ENCODE data around the gene INSM2. TPM values are rescaled to one million over a fixed set of nuclear protein-coding genes. Genes with fewer than 3 reads are reported as not detected.

The INSM2 gene
- total RNA-seq, 3 donors from 2014 or later (not counting 1 experiment from before 2014, with no cell fraction given): not detected

DNA sequence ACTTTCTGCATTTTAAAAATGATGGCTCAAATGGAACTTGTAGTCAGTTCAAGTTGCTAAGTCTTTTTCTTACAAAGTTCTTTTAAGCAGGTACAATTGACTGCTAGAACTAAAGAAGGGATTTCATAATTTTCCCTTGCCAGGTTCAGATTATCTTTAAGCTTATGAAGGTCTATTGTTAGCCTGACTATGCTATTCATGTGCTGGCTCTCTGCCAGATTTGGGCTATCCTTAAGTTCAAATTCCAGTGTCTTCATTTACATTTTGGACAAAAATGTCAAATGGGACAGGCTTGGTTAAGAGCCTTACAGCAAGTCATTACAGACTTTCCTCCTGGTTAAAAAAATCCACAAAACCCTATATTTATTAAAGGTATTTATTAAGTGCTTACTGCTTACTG, 42.3 kb downstream of the INSM2 start:
- Mint-ChIP-seq H3K27me3 (ENCODE audit: low read depth in 2 of 2) (no peaks in the 10 kb centered on the region), H3K36me3 (no peaks in the 10 kb centered on the region)
- TF ChIP-seq, protein P1, sequence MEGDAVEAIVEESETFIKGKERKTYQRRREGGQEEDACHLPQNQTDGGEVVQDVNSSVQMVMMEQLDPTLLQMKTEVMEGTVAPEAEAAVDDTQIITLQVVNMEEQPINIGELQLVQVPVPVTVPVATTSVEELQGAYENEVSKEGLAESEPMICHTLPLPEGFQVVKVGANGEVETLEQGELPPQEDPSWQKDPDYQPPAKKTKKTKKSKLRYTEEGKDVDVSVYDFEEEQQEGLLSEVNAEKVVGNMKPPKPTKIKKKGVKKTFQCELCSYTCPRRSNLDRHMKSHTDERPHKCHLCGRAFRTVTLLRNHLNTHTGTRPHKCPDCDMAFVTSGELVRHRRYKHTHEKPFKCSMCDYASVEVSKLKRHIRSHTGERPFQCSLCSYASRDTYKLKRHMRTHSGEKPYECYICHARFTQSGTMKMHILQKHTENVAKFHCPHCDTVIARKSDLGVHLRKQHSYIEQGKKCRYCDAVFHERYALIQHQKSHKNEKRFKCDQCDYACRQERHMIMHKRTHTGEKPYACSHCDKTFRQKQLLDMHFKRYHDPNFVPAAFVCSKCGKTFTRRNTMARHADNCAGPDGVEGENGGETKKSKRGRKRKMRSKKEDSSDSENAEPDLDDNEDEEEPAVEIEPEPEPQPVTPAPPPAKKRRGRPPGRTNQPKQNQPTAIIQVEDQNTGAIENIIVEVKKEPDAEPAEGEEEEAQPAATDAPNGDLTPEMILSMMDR (IDR thresholded peaks at IDR 0.05): no peak

DNA sequence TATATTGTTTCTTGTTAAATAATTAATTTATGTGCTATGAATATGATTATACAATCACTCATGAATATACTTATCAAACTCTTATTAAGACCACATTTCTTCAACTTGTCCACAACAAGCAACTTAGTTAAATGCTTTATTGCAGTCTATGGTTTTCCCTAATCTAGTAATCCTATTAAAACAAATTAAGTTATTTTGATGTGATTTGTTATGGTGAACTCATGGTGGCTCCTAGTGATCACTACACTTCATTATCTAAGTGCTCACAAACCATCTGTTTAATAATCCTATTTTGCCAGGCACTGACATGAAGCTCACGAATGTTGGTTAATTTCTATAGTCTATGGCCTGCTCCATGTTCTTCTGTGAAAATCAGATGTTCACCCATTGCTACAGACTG, 42.9 kb downstream of the INSM2 start:
- Mint-ChIP-seq H3K36me3 (no peaks in the 10 kb centered on the region), H3K9me3 (no peaks in the 10 kb centered on the region), H3K4me1 (no peaks in the 10 kb centered on the region), H3K4me3 (no peak overlapping the region), H3K27ac (no peak overlapping the region), H3K27me3 (ENCODE audit: low read depth in 2 of 2) (no peaks in the 10 kb centered on the region)
- DNase-seq (no peak), ATAC-seq (no peak)
- WGBS (ENCODE audit: insufficient coverage): 100% methylated on average over 1 of the region's 1 CpG
- intact Hi-C loops (cut with micrococcal nuclease): no loop called here
- Histone ChIP-seq H3K4me3 (ENCODE audit: low read length) (no peak overlapping the region), H3K36me3 (ENCODE audit: control insufficient read depth, insufficient read depth, low read length) (peaks cover 5% of the 10 kb centered on the region), H3K27me3 (ENCODE audit: control insufficient read depth, insufficient read depth, low read length) (no peaks in the 10 kb centered on the region), H3K4me1 (ENCODE audit: control insufficient read depth, insufficient read depth, low read length) (no peaks in the 10 kb centered on the region), H3K27ac (ENCODE audit: low read length) (no peak overlapping the region), H3K9me3 (ENCODE audit: control insufficient read depth, insufficient read depth, low read length) (no peaks in the 10 kb centered on the region)
- TF ChIP-seq, protein P1 (IDR thresholded peaks at IDR 0.05): no peak

More for the DNA sequence above, 42.3 kb downstream of the INSM2 start:
- no peak for ATAC-seq
- intact Hi-C loops (cut with micrococcal nuclease): no loop called here
- no peaks in the 10 kb centered on the region for H3K4me1 Mint-ChIP-seq
- H3K4me1 ChIP-seq (ENCODE audit: control insufficient read depth, insufficient read depth, low read length): no peaks in the 10 kb centered on the region
- no peak overlapping the region for H3K4me3 Mint-ChIP-seq
- peaks cover 5% of the 10 kb centered on the region for H3K36me3 ChIP-seq (ENCODE audit: control insufficient read depth, insufficient read depth, low read length)
- no peaks in the 10 kb centered on the region for H3K9me3 ChIP-seq (ENCODE audit: control insufficient read depth, insufficient read depth, low read length)
- H3K9me3 Mint-ChIP-seq: no peaks in the 10 kb centered on the region
- no peak overlapping the region for H3K4me3 ChIP-seq (ENCODE audit: low read length)
- H3K27ac ChIP-seq (ENCODE audit: low read length): no peak overlapping the region
- no peak for DNase-seq
- H3K27me3 ChIP-seq (ENCODE audit: control insufficient read depth, insufficient read depth, low read length): no peaks in the 10 kb centered on the region
- no peak overlapping the region for H3K27ac Mint-ChIP-seq

DNA sequence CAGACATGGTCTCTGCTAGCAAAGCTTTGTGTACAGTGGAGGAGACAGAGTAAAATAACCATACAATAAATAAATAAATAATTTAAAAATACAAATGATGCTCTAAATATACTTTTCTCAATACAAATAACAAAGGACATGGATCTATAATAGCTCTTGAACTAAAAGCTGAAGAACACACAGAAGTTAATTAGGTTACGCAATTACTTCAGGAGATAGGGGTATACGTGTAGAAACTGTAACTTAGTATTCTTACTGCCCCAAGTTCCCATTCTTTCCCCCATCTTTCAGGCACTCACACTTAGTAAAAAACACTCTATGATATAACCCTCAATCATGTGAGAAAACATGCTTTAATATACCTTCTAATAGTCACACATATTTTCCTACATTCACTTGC, 44.2 kb downstream of the INSM2 start:
- H3K4me1 Mint-ChIP-seq: peaks cover 0 to 4% of the 10 kb centered on the region in 2 donors
- intact Hi-C loops (cut with micrococcal nuclease): no loop called here
- no peaks in the 10 kb centered on the region for H3K27me3 Mint-ChIP-seq (ENCODE audit: low read depth in 2 of 2)
- Histone ChIP-seq H3K36me3 (ENCODE audit: control insufficient read depth, insufficient read depth, low read length) (peaks cover 5% of the 10 kb centered on the region), H3K4me1 (ENCODE audit: control insufficient read depth, insufficient read depth, low read length) (no peaks in the 10 kb centered on the region), H3K4me3 (ENCODE audit: low read length) (no peak overlapping the region), H3K9me3 (ENCODE audit: control insufficient read depth, insufficient read depth, low read length) (no peaks in the 10 kb centered on the region), H3K27me3 (ENCODE audit: control insufficient read depth, insufficient read depth, low read length) (no peaks in the 10 kb centered on the region), H3K27ac (ENCODE audit: low read length) (no peak overlapping the region)
- no peak for ATAC-seq
- H3K36me3 Mint-ChIP-seq: peaks cover 3% of the 10 kb centered on the region
- no peak for DNase-seq
- H3K27ac Mint-ChIP-seq: no peak overlapping the region
- H3K9me3 Mint-ChIP-seq: no peaks in the 10 kb centered on the region
- WGBS (ENCODE audit: insufficient coverage): 95% methylated on average over 2 of the region's 2 CpGs
- TF ChIP-seq, protein P1 (IDR thresholded peaks at IDR 0.05): no peak
- H3K4me3 Mint-ChIP-seq: no peak overlapping the region

DNA sequence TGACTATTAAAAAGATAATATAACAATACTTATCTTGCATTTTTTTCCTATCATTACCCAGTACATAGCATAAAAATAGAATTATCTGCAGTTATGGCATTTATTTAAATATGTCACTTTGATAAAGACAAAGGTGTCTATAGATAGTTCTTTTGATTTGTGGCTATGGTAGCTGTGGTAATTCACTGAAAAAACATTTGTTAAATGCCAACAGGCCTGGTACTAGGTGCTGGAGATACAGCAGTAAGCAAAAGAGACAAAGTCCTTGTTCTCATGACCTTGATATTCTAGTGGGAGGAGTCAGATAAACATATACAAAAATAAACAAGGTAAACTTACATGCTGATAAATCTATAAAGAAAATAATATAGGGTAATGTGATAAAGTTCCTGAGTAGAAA, 44.7 kb downstream of the INSM2 start:
- peaks cover 8% of the 10 kb centered on the region for H3K36me3 Mint-ChIP-seq
- TF ChIP-seq, protein P1 (IDR thresholded peaks at IDR 0.05): no peak

More for the DNA sequence above, 44.7 kb downstream of the INSM2 start:
- intact Hi-C loops (cut with micrococcal nuclease): no loop called here
- ATAC-seq: no peak
- Histone ChIP-seq H3K36me3 (ENCODE audit: control insufficient read depth, insufficient read depth, low read length) (peaks cover 5% of the 10 kb centered on the region), H3K9me3 (ENCODE audit: control insufficient read depth, insufficient read depth, low read length) (no peaks in the 10 kb centered on the region), H3K27ac (ENCODE audit: low read length) (no peak overlapping the region), H3K27me3 (ENCODE audit: control insufficient read depth, insufficient read depth, low read length) (no peaks in the 10 kb centered on the region), H3K4me3 (ENCODE audit: low read length) (no peak overlapping the region), H3K4me1 (ENCODE audit: control insufficient read depth, insufficient read depth, low read length) (no peaks in the 10 kb centered on the region)
- H3K27ac Mint-ChIP-seq: no peak overlapping the region
- H3K27me3 Mint-ChIP-seq (ENCODE audit: low read depth in 2 of 2): no peaks in the 10 kb centered on the region
- H3K4me3 Mint-ChIP-seq: no peak overlapping the region
- peaks cover 3 to 9% of the 10 kb centered on the region in 2 donors for H3K4me1 Mint-ChIP-seq
- DNase-seq: no peak
- H3K9me3 Mint-ChIP-seq: no peaks in the 10 kb centered on the region
